HepG2 (cell line): ENCODE results near the gene ANKRA2. TPM values are rescaled to one million over a fixed set of nuclear protein-coding genes. Genes with fewer than 3 reads are reported as not detected.

Experiments used
- ATAC-seq: fragments of 200-7000 bp; cut with Tn5 transposase; 3 replicates; pipeline ENCODE4 v1.9.1; 2020; ENCODE audit warnings: mild to moderate bottlenecking, moderate library complexity
- BruUV-seq: library from RNA; stranded (reverse); fragments of 400-500 nt; replicated peaks from 2 replicates; lab custom pipeline; 2021; lab: Mats Ljungman, UMichigan
- CTCF ChIA-PET: fragments of 300-600 bp; formaldehyde crosslinking; extraction: SDS; loops from one replicate; lab custom pipeline; 2021; ENCODE audit warnings: low total read pairs, inconsistent platforms, low intra/inter-chr PET ratio; lab: Yijun Ruan, JAX
- POLR2A ChIA-PET: fragments of 350-600 bp; sonication (Branson Sonifier 250); formaldehyde crosslinking; loops from one replicate; lab custom pipeline; 2020; ENCODE audit warnings: antibody characterized with exemption, inconsistent platforms; lab: Yijun Ruan, JAX
- DNase-seq: peaks from one replicate; pipeline ENCODE4 v3.0.0-alpha.2; 2015; ENCODE audit warnings: low spot score
- FAIRE-seq: peaks from 3 replicates; lab custom pipeline; 2011; peaks lifted over from hg19 to GRCh38; lab: Jason Lieb, UNC
- H2AFZ ChIP-seq: one replicate; pipeline ENCODE4 v1.6.1; 2011; ENCODE audit warnings: low read length, inconsistent platforms
- H3K27ac ChIP-seq: fragments of 300-600 bp; 3 replicates; pipeline ENCODE4 v1.8.0; 2011; ENCODE audit warnings: mixed run types, mild to moderate bottlenecking, mixed read lengths, low read length, inconsistent platforms; ENCODE audit not compliant: insufficient read depth; ENCODE audit errors: extremely low read length
- H3K27me3 ChIP-seq, 2 experiments: fragments of 200-600 bp in 1 of 2; 2 replicates in 1 of 2; 3 replicates in 1 of 2; pipeline versions ENCODE4 v1.6.0 to v1.8.0; 2011; ENCODE audit warnings: low read length in 2 of 2, mild to moderate bottlenecking in 2 of 2, moderate library complexity in 2 of 2, inconsistent platforms in 1 of 2; ENCODE audit not compliant: insufficient read depth in 2 of 2, control insufficient read depth in 1 of 2
- H3K36me3 ChIP-seq, 2 experiments: fragments of 200-600 bp in 1 of 2; replicated peaks in 1 of 2; 2 replicates in 1 of 2; 3 replicates in 1 of 2; pipeline versions ENCODE4 v1.5.1 to v1.8.0; 2011; ENCODE audit warnings: low read length in 2 of 2, inconsistent platforms in 1 of 2; ENCODE audit not compliant: insufficient read depth in 2 of 2, control insufficient read depth in 1 of 2
- H3K4me1 ChIP-seq: 2 replicates; pipeline ENCODE4 v1.5.1; 2012; ENCODE audit warnings: low read length, inconsistent platforms; ENCODE audit not compliant: insufficient read depth
- H3K4me2 ChIP-seq: 2 replicates; pipeline ENCODE4 v1.6.0; 2011; ENCODE audit warnings: low read depth, low read length, inconsistent platforms
- H3K4me3 ChIP-seq, 3 experiments: fragments of 200-600 bp in 1 of 3; sonication (generic), shearing (Covaris generic) in 1 of 3; replicated peaks in 1 of 3; 2 replicates each; pipeline ENCODE4 v1.5.1; 2011 to 2016; ENCODE audit warnings: low read length in 3 of 3, inconsistent platforms in 2 of 3, low read depth in 2 of 3, mild to moderate bottlenecking in 2 of 3, control low read depth in 1 of 3, mixed read lengths in 1 of 3; ENCODE audit not compliant: insufficient read depth in 1 of 3
- H3K79me2 ChIP-seq: one replicate; pipeline ENCODE4 v1.6.1; 2011; ENCODE audit warnings: low read length, inconsistent platforms; ENCODE audit not compliant: insufficient read depth
- H3K9ac ChIP-seq: 2 replicates; pipeline ENCODE4 v1.6.0; 2011; ENCODE audit warnings: mild to moderate bottlenecking, low read depth, low read length, inconsistent platforms; ENCODE audit not compliant: insufficient read depth
- H3K9me3 ChIP-seq: 2 replicates; pipeline ENCODE4 v1.5.1; 2012; ENCODE audit warnings: mild to moderate bottlenecking, low read length
- H4K20me1 ChIP-seq: 2 replicates; pipeline ENCODE4 v1.6.0; 2011; ENCODE audit warnings: inconsistent platforms, mild to moderate bottlenecking, low read length, moderate library complexity; ENCODE audit not compliant: insufficient read depth
- ATF7 ChIP-seq, 2 experiments: fragments of 450-650 bp in 1 of 2; sonication (generic) in 1 of 2; formaldehyde crosslinking in 1 of 2; IDR thresholded peaks; 2 replicates each; pipeline versions ENCODE4 v1.4.0 to v1.6.1; 2016 to 2020; ENCODE audit warnings: antibody characterized with exemption in 1 of 2, mild to moderate bottlenecking in 1 of 2, missing genetic modification reagents in 1 of 2
- BRD4 ChIP-seq: sonication (generic); formaldehyde crosslinking; IDR thresholded peaks from 2 replicates; pipeline ENCODE4 v1.4.0; 2020; ENCODE audit warnings: missing genetic modification reagents
- KDM1A ChIP-seq: IDR thresholded peaks from 2 replicates; pipeline ENCODE4 v1.6.1; 2016; ENCODE audit warnings: missing compliant biosample characterization
- KLF16 ChIP-seq, 2 experiments: sonication (generic) in 1 of 2; formaldehyde crosslinking in 1 of 2; IDR thresholded peaks; 2 replicates each; pipeline versions ENCODE4 v1.6.1 to v1.8.0; 2016 to 2023; ENCODE audit warnings: missing genetic modification reagents in 2 of 2, missing compliant biosample characterization in 1 of 2
- MED13 ChIP-seq: sonication (generic); formaldehyde crosslinking; IDR thresholded peaks from 2 replicates; pipeline ENCODE4 v1.5.0; 2020; ENCODE audit warnings: missing genetic modification reagents
- NCOA5 ChIP-seq: sonication (generic); formaldehyde crosslinking; IDR thresholded peaks from 2 replicates; pipeline ENCODE4 v1.4.0; 2020; ENCODE audit warnings: missing genetic modification reagents
- ZFP1 ChIP-seq: IDR thresholded peaks from 2 replicates; pipeline ENCODE4 v1.6.1; 2016
- ZNF180 ChIP-seq: sonication (generic); formaldehyde crosslinking; IDR thresholded peaks from 2 replicates; pipeline ENCODE4 v1.4.0; 2020; ENCODE audit warnings: low read depth, missing genetic modification reagents, borderline replicate concordance
- ZNF451 ChIP-seq: sonication (generic); formaldehyde crosslinking; IDR thresholded peaks from 2 replicates; pipeline ENCODE4 v1.5.0; 2020; ENCODE audit warnings: mild to moderate bottlenecking, missing genetic modification reagents
- ZNF543 ChIP-seq: sonication (generic); formaldehyde crosslinking; IDR thresholded peaks from 2 replicates; pipeline ENCODE4 v1.4.0; 2020; ENCODE audit warnings: mild to moderate bottlenecking, missing genetic modification reagents
- ZNF746 ChIP-seq: sonication (generic); formaldehyde crosslinking; IDR thresholded peaks from 2 replicates; pipeline ENCODE4 v1.8.0; 2022; ENCODE audit warnings: mild to moderate bottlenecking, missing genetic modification reagents
- ZNF883 ChIP-seq: sonication (generic); formaldehyde crosslinking; IDR thresholded peaks from 2 replicates; pipeline ENCODE4 v1.5.1; 2020; ENCODE audit warnings: mild to moderate bottlenecking, missing genetic modification reagents; ENCODE audit errors: not compliant biosample characterization
- WGBS: methylation state at CpG from one replicate; pipeline ENCODE4 v1.1.6; 2017; ENCODE audit warnings: low lambda C conversion rate; 5-methylcytosine and 5-hydroxymethylcytosine counted together
- in situ Hi-C: cut with HindIII; loops from 2 replicates; pipeline ENCODE4 v1.10.0; 2017; ENCODE audit warnings: low pct_unique_long_range_greater_than_20kb; ENCODE audit not compliant: extremely low pct_ligation_motif_present
- intact Hi-C: fragments of 100-400 bp; cut with micrococcal nuclease; formaldehyde crosslinking; loops from one replicate; pipeline ENCODE4 v1.10.0; 2022; ENCODE audit not compliant: unreplicated experiment
- polyA plus RNA-seq, 8 experiments: library from polyadenylated mRNA; depleted of rRNA in 3 of 8; stranded (reverse) in 7 of 8; unstranded in 1 of 8; fragments of >200 nt; fragmentation: Illumina TruSeq in 4 of 8; extraction: Trizol in 4 of 8; gene quantifications; 2 replicates each; pipeline versions ENCODE4 v1.2.1 to v1.2.3, GENCODE V29; 2011 to 2016; ENCODE audit warnings: low read depth in 4 of 8, missing spikeins in 1 of 8, mixed read lengths in 1 of 8; ENCODE audit not compliant: insufficient read depth in 1 of 8
- total RNA-seq, 5 experiments: library from RNA; depleted of rRNA; stranded (reverse); fragments of >200 nt; fragmentation: Illumina TruSeq; extraction: Trizol; gene quantifications; 2 replicates each; pipeline ENCODE4 v1.2.3, GENCODE V29; 2016; ENCODE audit warnings: low read depth in 1 of 5
- TF ChIP-seq, protein P1 (sequence below), 2 experiments: fragments of 450-650 bp in 1 of 2; sonication (generic) in 1 of 2; formaldehyde crosslinking; IDR thresholded peaks; 2 replicates each; pipeline versions ENCODE4 v1.5.0 to v1.8.0; 2020 to 2022; ENCODE audit warnings: mild to moderate bottlenecking in 1 of 2, missing genetic modification reagents in 1 of 2
- TF ChIP-seq, protein P2 (sequence below): sonication (generic); formaldehyde crosslinking; IDR thresholded peaks from 2 replicates; pipeline ENCODE4 v1.5.0; 2020; ENCODE audit warnings: mild to moderate bottlenecking, missing genetic modification reagents
- TF ChIP-seq, protein P3 (sequence below): sonication (generic); formaldehyde crosslinking; IDR thresholded peaks from 2 replicates; pipeline ENCODE4 v1.4.0; 2020; ENCODE audit warnings: mild to moderate bottlenecking, missing genetic modification reagents

The ANKRA2 gene
- total and polyA plus RNA-seq, 2 of the 13 experiments (the other 11 are each of a cell fraction or from before 2014, with no cell fraction given): 23.6 to 33.6 TPM

DNA sequence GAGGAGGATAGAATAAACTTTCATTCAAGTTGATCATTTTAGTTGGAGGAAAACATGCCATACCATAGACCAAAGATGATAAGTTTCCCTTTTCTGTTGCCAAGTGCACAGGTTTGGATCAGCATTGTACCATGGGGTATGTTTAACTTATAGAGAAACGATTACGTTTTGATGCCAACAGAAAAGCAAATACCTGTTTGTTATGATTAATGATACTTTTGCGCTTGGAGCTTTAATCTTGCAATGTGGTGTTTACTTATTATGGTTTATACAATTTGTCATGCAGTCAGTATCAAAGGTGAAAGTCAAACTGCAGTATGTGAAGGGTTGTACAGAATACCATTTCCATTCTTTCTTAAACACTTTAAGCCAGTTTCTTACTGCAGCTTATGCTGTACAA is 47.4 kb upstream of the ANKRA2 start:
- ChIA-PET POLR2A (interaction anchor here (1.7 to 1.9 kb wide), 2 partner anchors 9 to 11 kb away, joined by 5 to 6 read pairs; no protein-coding TSS in a partner anchor), CTCF (no interaction called here)
- ATAC-seq (no peak), DNase-seq (no peak), FAIRE-seq (no peak)
- H3K4me3 ChIP-seq: no peak overlapping the region
- no peak overlapping the region for H3K9ac ChIP-seq
- no peaks in the 10 kb centered on the region for H3K9me3 ChIP-seq
- no peak overlapping the region for H3K4me2 ChIP-seq
- no peak overlapping the region for H3K27ac ChIP-seq
- in situ Hi-C loops: no loop called here
- H3K27me3 ChIP-seq: peaks cover 0 to 2% of the 10 kb centered on the region in 2 experiments; a peak in 1 of 5 replicates
- no peaks in the 10 kb centered on the region for H3K36me3 ChIP-seq
- H3K4me1 ChIP-seq: peaks cover 17% of the 10 kb centered on the region
- H3K79me2 ChIP-seq: no peaks in the 10 kb centered on the region
- no peak overlapping the region for H2AFZ ChIP-seq
- H4K20me1 ChIP-seq: no peaks in the 10 kb centered on the region
- no TSS peak for BruUV-seq
- WGBS: 26% methylated on average over 3 of the region's 3 CpGs
- intact Hi-C loops: no loop called here
- TF ChIP-seq NCOA5 (CRISPR knock-in tag) (no peak), KDM1A (CRISPR knock-in tag) (no peak), MED13 (CRISPR knock-in tag) (no peak), BRD4 (CRISPR knock-in tag) (no peak), ZNF883 (no peak), ZFP1 (no peak), ZNF543 (CRISPR knock-in tag) (no peak), ZNF180 (CRISPR knock-in tag) (no peak)

DNA sequence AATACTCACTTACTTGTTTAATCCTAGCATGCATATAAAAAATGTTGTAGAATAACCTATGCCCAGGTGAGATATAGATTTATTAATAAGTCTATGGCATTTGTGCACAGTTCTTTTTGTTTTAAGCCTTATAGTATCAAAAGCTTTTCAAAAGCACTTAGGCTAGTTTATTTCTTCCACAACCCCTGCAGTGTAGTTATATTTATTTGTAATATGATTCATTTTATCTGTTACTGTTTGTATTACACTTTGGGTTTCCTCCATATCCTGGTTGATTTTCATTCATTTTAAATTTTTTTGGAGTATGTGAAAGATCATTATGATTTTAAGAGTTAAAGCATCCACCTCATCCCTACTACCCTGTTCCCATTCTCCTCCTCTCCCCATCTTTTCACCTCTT is 41.8 kb upstream of the ANKRA2 start:
- Histone ChIP-seq H3K4me1 (peaks cover 26% of the 10 kb centered on the region), H3K36me3 (no peaks in the 10 kb centered on the region), H4K20me1 (no peaks in the 10 kb centered on the region), H3K27me3 (no peaks in the 10 kb centered on the region), H3K27ac (no peak overlapping the region), H3K9ac (no peak overlapping the region), H3K4me3 (no peak overlapping the region), H2AFZ (no peak overlapping the region), H3K79me2 (no peaks in the 10 kb centered on the region), H3K4me2 (no peak overlapping the region), H3K9me3 (no peaks in the 10 kb centered on the region)
- no TSS peak for BruUV-seq
- TF ChIP-seq ZNF451 (CRISPR knock-in tag) (no peak), ZNF746 (CRISPR knock-in tag) (no peak), ATF7 (IDR thresholded peaks at IDR 0.05) (no peak), ATF7 (CRISPR knock-in tag; IDR thresholded peaks at IDR 0.05) (no peak), KLF16 (CRISPR knock-in tag; IDR thresholded peaks at IDR 0.05) (no peak)
- TF ChIP-seq, protein P1, sequence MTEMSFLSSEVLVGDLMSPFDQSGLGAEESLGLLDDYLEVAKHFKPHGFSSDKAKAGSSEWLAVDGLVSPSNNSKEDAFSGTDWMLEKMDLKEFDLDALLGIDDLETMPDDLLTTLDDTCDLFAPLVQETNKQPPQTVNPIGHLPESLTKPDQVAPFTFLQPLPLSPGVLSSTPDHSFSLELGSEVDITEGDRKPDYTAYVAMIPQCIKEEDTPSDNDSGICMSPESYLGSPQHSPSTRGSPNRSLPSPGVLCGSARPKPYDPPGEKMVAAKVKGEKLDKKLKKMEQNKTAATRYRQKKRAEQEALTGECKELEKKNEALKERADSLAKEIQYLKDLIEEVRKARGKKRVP (CRISPR knock-in tag; IDR thresholded peaks at IDR 0.05): no peak
- TF ChIP-seq, protein P2, sequence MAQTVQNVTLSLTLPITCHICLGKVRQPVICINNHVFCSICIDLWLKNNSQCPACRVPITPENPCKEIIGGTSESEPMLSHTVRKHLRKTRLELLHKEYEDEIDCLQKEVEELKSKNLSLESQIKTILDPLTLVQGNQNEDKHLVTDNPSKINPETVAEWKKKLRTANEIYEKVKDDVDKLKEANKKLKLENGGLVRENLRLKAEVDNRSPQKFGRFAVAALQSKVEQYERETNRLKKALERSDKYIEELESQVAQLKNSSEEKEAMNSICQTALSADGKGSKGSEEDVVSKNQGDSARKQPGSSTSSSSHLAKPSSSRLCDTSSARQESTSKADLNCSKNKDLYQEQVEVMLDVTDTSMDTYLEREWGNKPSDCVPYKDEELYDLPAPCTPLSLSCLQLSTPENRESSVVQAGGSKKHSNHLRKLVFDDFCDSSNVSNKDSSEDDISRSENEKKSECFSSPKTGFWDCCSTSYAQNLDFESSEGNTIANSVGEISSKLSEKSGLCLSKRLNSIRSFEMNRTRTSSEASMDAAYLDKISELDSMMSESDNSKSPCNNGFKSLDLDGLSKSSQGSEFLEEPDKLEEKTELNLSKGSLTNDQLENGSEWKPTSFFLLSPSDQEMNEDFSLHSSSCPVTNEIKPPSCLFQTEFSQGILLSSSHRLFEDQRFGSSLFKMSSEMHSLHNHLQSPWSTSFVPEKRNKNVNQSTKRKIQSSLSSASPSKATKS: no peak
- TF ChIP-seq, protein P3, sequence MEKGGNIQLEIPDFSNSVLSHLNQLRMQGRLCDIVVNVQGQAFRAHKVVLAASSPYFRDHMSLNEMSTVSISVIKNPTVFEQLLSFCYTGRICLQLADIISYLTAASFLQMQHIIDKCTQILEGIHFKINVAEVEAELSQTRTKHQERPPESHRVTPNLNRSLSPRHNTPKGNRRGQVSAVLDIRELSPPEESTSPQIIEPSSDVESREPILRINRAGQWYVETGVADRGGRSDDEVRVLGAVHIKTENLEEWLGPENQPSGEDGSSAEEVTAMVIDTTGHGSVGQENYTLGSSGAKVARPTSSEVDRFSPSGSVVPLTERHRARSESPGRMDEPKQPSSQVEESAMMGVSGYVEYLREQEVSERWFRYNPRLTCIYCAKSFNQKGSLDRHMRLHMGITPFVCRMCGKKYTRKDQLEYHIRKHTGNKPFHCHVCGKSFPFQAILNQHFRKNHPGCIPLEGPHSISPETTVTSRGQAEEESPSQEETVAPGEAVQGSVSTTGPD (CRISPR knock-in tag): no peak
- FAIRE-seq: no peak
- POLR2A ChIA-PET: no interaction called here
- intact Hi-C loops: no loop called here
- ATAC-seq: no peak
- CTCF ChIA-PET: no interaction called here
- in situ Hi-C loops: no loop called here
- no peak for DNase-seq
